H9 (cell line): Measurements from ENCODE around the gene SSR3. TPM values are rescaled to one million over a fixed set of nuclear protein-coding genes. Genes with fewer than 3 reads are reported as not detected.

ENCODE experiments used
- DNase-seq: peaks from one replicate; pipeline ENCODE4 v3.0.0-alpha.2; 2017
- H2AFZ ChIP-seq: one replicate; pipeline ENCODE4 v1.6.1; 2013; ENCODE audit warnings: mild to moderate bottlenecking, low read length, control low read depth, moderate library complexity
- H2AK5ac ChIP-seq: 2 replicates; pipeline ENCODE4 v1.6.1; 2013; ENCODE audit warnings: low read length, control low read depth, mixed read lengths; ENCODE audit not compliant: insufficient read length
- H2BK120ac ChIP-seq: one replicate; pipeline ENCODE4 v1.6.1; 2013; ENCODE audit warnings: low read depth, mild to moderate bottlenecking, low read length, control low read depth, inconsistent platforms; ENCODE audit not compliant: poor library complexity, severe bottlenecking
- H2BK12ac ChIP-seq: 2 replicates; pipeline ENCODE4 v1.6.1; 2013; ENCODE audit warnings: low read length, control low read depth, mixed read lengths, low read depth; ENCODE audit not compliant: insufficient read length
- H2BK15ac ChIP-seq: 2 replicates; pipeline ENCODE4 v1.6.1; 2013; ENCODE audit warnings: low read depth, low read length, control low read depth
- H2BK20ac ChIP-seq: one replicate; pipeline ENCODE4 v1.6.1; 2013; ENCODE audit warnings: low read depth, mild to moderate bottlenecking, low read length, control low read depth, inconsistent platforms; ENCODE audit not compliant: poor library complexity, severe bottlenecking
- H2BK5ac ChIP-seq: 2 replicates; pipeline ENCODE4 v1.6.1; 2013; ENCODE audit warnings: low read length, control low read depth, mixed read lengths; ENCODE audit not compliant: insufficient read length
- H3K14ac ChIP-seq: 2 replicates; pipeline ENCODE4 v1.6.1; 2013; ENCODE audit warnings: low read length, control low read depth; ENCODE audit not compliant: insufficient read depth
- H3K18ac ChIP-seq: 2 replicates; pipeline ENCODE4 v1.6.1; 2013; ENCODE audit warnings: low read depth, mild to moderate bottlenecking, mixed read lengths, low read length, control low read depth; ENCODE audit not compliant: insufficient read length
- H3K23ac ChIP-seq: 2 replicates; pipeline ENCODE4 v1.6.1; 2013; ENCODE audit warnings: low read length, control low read depth, mixed read lengths, low read depth; ENCODE audit not compliant: insufficient read length
- H3K23me2 ChIP-seq: 2 replicates; pipeline ENCODE4 v1.6.1; 2013; ENCODE audit warnings: low read depth, mild to moderate bottlenecking, mixed read lengths, low read length, control low read depth; ENCODE audit not compliant: insufficient read length, poor library complexity, severe bottlenecking
- H3K27ac ChIP-seq: 2 replicates; pipeline ENCODE4 v1.5.1; 2013; ENCODE audit warnings: low read length, control low read depth, mixed read lengths, low read depth; ENCODE audit not compliant: insufficient read length
- H3K27me3 ChIP-seq: 2 replicates; pipeline ENCODE4 v1.6.1; 2013; ENCODE audit warnings: low read length, control low read depth, inconsistent platforms; ENCODE audit not compliant: insufficient read depth
- H3K4ac ChIP-seq: 2 replicates; pipeline ENCODE4 v1.6.1; 2013; ENCODE audit warnings: low read depth, mild to moderate bottlenecking, control low read depth, inconsistent platforms, low read length, moderate library complexity
- H3K4me1 ChIP-seq: 2 replicates; pipeline ENCODE4 v1.6.1; 2013; ENCODE audit warnings: low read length, control low read depth, inconsistent platforms; ENCODE audit not compliant: insufficient read depth
- H3K4me2 ChIP-seq: 2 replicates; pipeline ENCODE4 v1.6.1; 2013; ENCODE audit warnings: low read length, control low read depth, mixed read lengths; ENCODE audit not compliant: insufficient read length, insufficient read depth
- H3K56ac ChIP-seq: 2 replicates; pipeline ENCODE4 v1.6.1; 2013; ENCODE audit warnings: low read depth, mild to moderate bottlenecking, mixed read lengths, low read length, control low read depth; ENCODE audit not compliant: insufficient read length
- H3K79me1 ChIP-seq: 2 replicates; pipeline ENCODE4 v1.6.1; 2013; ENCODE audit warnings: low read depth, mild to moderate bottlenecking, moderate library complexity, low read length, control low read depth, inconsistent platforms; ENCODE audit not compliant: insufficient read depth, poor library complexity, severe bottlenecking
- H3K79me2 ChIP-seq: 2 replicates; pipeline ENCODE4 v1.6.1; 2013; ENCODE audit warnings: low read length, control low read depth, inconsistent platforms; ENCODE audit not compliant: insufficient read depth
- H3K9ac ChIP-seq: 2 replicates; pipeline ENCODE4 v1.6.1; 2013; ENCODE audit warnings: low read length, control low read depth, mixed read lengths; ENCODE audit not compliant: insufficient read length; ENCODE audit errors: extremely low read depth
- H3K9me3 ChIP-seq: one replicate; pipeline ENCODE4 v1.6.1; 2013; ENCODE audit warnings: low read depth, low read length, inconsistent platforms; ENCODE audit not compliant: control insufficient read depth
- H3T11ph ChIP-seq: one replicate; pipeline ENCODE4 v1.6.1; 2013; ENCODE audit warnings: mild to moderate bottlenecking, low read length, control low read depth, inconsistent platforms
- H4K20me1 ChIP-seq: one replicate; pipeline ENCODE4 v1.6.1; 2013; ENCODE audit not compliant: control insufficient read depth, insufficient read length, insufficient read depth
- H4K5ac ChIP-seq: 2 replicates; pipeline ENCODE4 v1.6.1; 2013; ENCODE audit warnings: low read depth, mild to moderate bottlenecking, mixed read lengths, low read length, control low read depth; ENCODE audit not compliant: insufficient read length
- H4K8ac ChIP-seq: replicated peaks from 2 replicates; pipeline ENCODE4 v1.6.1; 2013; ENCODE audit warnings: low read length, control low read depth, mixed read lengths, low read depth; ENCODE audit not compliant: insufficient read length
- H4K91ac ChIP-seq: 2 replicates; pipeline ENCODE4 v1.6.1; 2013; ENCODE audit warnings: low read depth, mild to moderate bottlenecking, moderate library complexity, mixed read lengths, low read length, control low read depth; ENCODE audit not compliant: insufficient read length
- H3K27ac Mint-ChIP-seq, 3 experiments: 2 replicates in 2 of 3; 3 replicates in 1 of 3; pipeline ENCODE4 v1.8.0; 2020 to 2021; ENCODE audit warnings: mixed read lengths in 3 of 3, mild to moderate bottlenecking in 1 of 3, moderate library complexity in 1 of 3
- H3K27me3 Mint-ChIP-seq: 2 replicates; pipeline ENCODE4 v1.8.0; 2021; ENCODE audit warnings: low read depth, mild to moderate bottlenecking, moderate library complexity, mixed read lengths
- H3K36me3 Mint-ChIP-seq, 3 experiments: 2 replicates in 2 of 3; 3 replicates in 1 of 3; pipeline ENCODE4 v1.8.0; 2020 to 2021; ENCODE audit warnings: low read depth in 3 of 3, mixed read lengths in 3 of 3; ENCODE audit not compliant: insufficient read depth in 1 of 3
- H3K4me1 Mint-ChIP-seq, 2 experiments: 2 replicates each; pipeline ENCODE4 v1.8.0; 2020; ENCODE audit warnings: mixed read lengths in 2 of 2
- H3K4me3 Mint-ChIP-seq, 2 experiments: 2 replicates in 1 of 2; 3 replicates in 1 of 2; pipeline ENCODE4 v1.8.0; 2020 to 2021; ENCODE audit warnings: mild to moderate bottlenecking in 2 of 2, mixed read lengths in 2 of 2, moderate library complexity in 1 of 2
- H3K9me3 Mint-ChIP-seq, 2 experiments: 2 replicates in 1 of 2; 3 replicates in 1 of 2; pipeline ENCODE4 v1.8.0; 2020; ENCODE audit warnings: mild to moderate bottlenecking in 2 of 2, mixed read lengths in 2 of 2, moderate library complexity in 1 of 2
- CTCF ChIP-seq: fragments of 200-600 bp; sonication (generic); conservative IDR thresholded peaks from 3 replicates; pipeline ENCODE4 v1.8.0; 2021; ENCODE audit warnings: antibody characterized with exemption, mild to moderate bottlenecking
- WGBS: extraction: QIAGEN DNeasy Blood & Tissue Kit; methylation state at CpG from one replicate; pipeline ENCODE4 v1.1.7; 2013; ENCODE audit warnings: missing lambda C conversion rate, low lambda C conversion rate, mixed read lengths; ENCODE audit not compliant: insufficient read length; ENCODE audit errors: extremely low coverage; 5-methylcytosine and 5-hydroxymethylcytosine counted together
- total RNA-seq: library from RNA; stranded (reverse); gene quantifications from 2 replicates; pipeline ENCODE4 v1.2.1, GENCODE V29; 2021

The SSR3 gene
- total RNA-seq, 1 experiment from 2014 or later: 177 TPM

GRCh38 chr3:156527060-156527459 lies 27.9 kb downstream of the SSR3 start:
- Histone ChIP-seq H3K14ac (no peak overlapping the region), H3K4me1 (no peaks in the 10 kb centered on the region; the same call in 1 of the 2 replicates), H4K5ac (no peak overlapping the region), H2BK15ac (no peak overlapping the region), H3K9me3 (no peaks in the 10 kb centered on the region), H3K4ac (no peak overlapping the region), H3K27me3 (no peaks in the 10 kb centered on the region), H2AK5ac (no peak overlapping the region), H3K18ac (no peak overlapping the region), H2BK5ac (no peak overlapping the region), H3K79me2 (no peaks in the 10 kb centered on the region), H3K79me1 (no peaks in the 10 kb centered on the region), H3K27ac (no peak overlapping the region), H3K23me2 (no peaks in the 10 kb centered on the region), H2BK12ac (no peak overlapping the region), H2AFZ (no peak overlapping the region), H3T11ph (no peak overlapping the region), H4K20me1 (no peaks in the 10 kb centered on the region), H2BK20ac (no peak overlapping the region), H2BK120ac (no peak overlapping the region), H4K91ac (no peak overlapping the region), H3K9ac (no peak overlapping the region), H3K23ac (no peak overlapping the region), H3K56ac (no peak overlapping the region), H4K8ac (no peak overlapping the region), H3K4me2 (no peak overlapping the region)
- Mint-ChIP-seq H3K27me3 (no peaks in the 10 kb centered on the region), H3K9me3 (no peaks in the 10 kb centered on the region), H3K4me1 (peaks cover 11 to 21% of the 10 kb centered on the region in 2 experiments), H3K27ac (no peak overlapping the region), H3K36me3 (peaks cover 0 to 2% (median 0%) of the 10 kb centered on the region in 3 experiments; a peak in 1 of 7 replicates), H3K4me3 (no peak overlapping the region)
- DNase-seq: no peak
- no peak for TF ChIP-seq CTCF
- no CpG with 5 or more reads among the region's 1 CpG for WGBS
